WTC11 (cell line): ENCODE results near the gene PNMA8B. TPM values are rescaled to one million over a fixed set of nuclear protein-coding genes. Genes with fewer than 3 reads are reported as not detected.

Experiments used
- ATAC-seq: fragments of 200-7000 bp; cut with Tn5 transposase; 2 replicates; pipeline ENCODE4 v1.10.0; 2021; ENCODE audit warnings: mild to moderate bottlenecking, moderate library complexity
- CTCF ChIA-PET: fragments of 300-600 bp; sonication (Branson Sonifier 250); formaldehyde crosslinking; loops from one replicate; lab custom pipeline; 2021; ENCODE audit warnings: antibody characterized with exemption; lab: Charles Lee
- POLR2A ChIA-PET: fragments of 350-600 bp; sonication (Branson Sonifier 250); formaldehyde crosslinking; loops from one replicate; lab custom pipeline; 2021; ENCODE audit warnings: antibody characterized with exemption; lab: Charles Lee
- DNase-seq: peaks from one replicate; pipeline ENCODE4 v3.0.0; 2021; ENCODE audit warnings: low spot score
- H3K27ac Mint-ChIP-seq: 2 replicates; pipeline ENCODE4 v1.8.0; 2021; ENCODE audit warnings: mixed read lengths
- H3K27me3 Mint-ChIP-seq: 2 replicates; pipeline ENCODE4 v1.8.0; 2021; ENCODE audit warnings: low read depth, mild to moderate bottlenecking, moderate library complexity, mixed read lengths
- H3K36me3 Mint-ChIP-seq: 2 replicates; pipeline ENCODE4 v1.8.0; 2021; ENCODE audit warnings: mixed read lengths
- H3K4me1 Mint-ChIP-seq: 2 replicates; pipeline ENCODE4 v1.8.0; 2022; ENCODE audit warnings: mixed read lengths
- H3K4me3 Mint-ChIP-seq: 2 replicates; pipeline ENCODE4 v1.8.0; 2021; ENCODE audit warnings: mild to moderate bottlenecking, moderate library complexity, mixed read lengths
- H3K9me3 Mint-ChIP-seq: 2 replicates; pipeline ENCODE4 v1.8.0; 2021; ENCODE audit warnings: mixed read lengths
- ATF1 ChIP-seq: sonication (generic); formaldehyde crosslinking; IDR thresholded peaks from 2 replicates; pipeline ENCODE4 v1.8.1; 2023; ENCODE audit warnings: mild to moderate bottlenecking, moderate library complexity, missing genetic modification reagents
- CTCF ChIP-seq: fragments of 200-600 bp; IDR thresholded peaks from 2 replicates; pipeline ENCODE4 v1.8.0; 2022; ENCODE audit warnings: antibody characterized with exemption
- ESRRA ChIP-seq: sonication (generic); formaldehyde crosslinking; IDR thresholded peaks from 2 replicates; pipeline ENCODE4 v1.8.1; 2022; ENCODE audit warnings: mild to moderate bottlenecking, missing genetic modification reagents, borderline replicate concordance
- GABPB1 ChIP-seq: sonication (generic); formaldehyde crosslinking; IDR thresholded peaks from 2 replicates; pipeline ENCODE4 v1.8.1; 2023; ENCODE audit warnings: mild to moderate bottlenecking, missing genetic modification reagents
- GTF2I ChIP-seq: fragments of 250-450 bp; sonication (Bioruptor Pico); conservative IDR thresholded peaks from 2 replicates; pipeline ENCODE4 v1.4.0; 2021; ENCODE audit warnings: mild to moderate bottlenecking
- NR2C2 ChIP-seq: sonication (generic); formaldehyde crosslinking; IDR thresholded peaks from 2 replicates; pipeline ENCODE4 v1.8.0; 2022; ENCODE audit warnings: mild to moderate bottlenecking, missing genetic modification reagents
- PRDM15 ChIP-seq: sonication (generic); formaldehyde crosslinking; IDR thresholded peaks from 2 replicates; pipeline ENCODE4 v1.8.0; 2022; ENCODE audit warnings: missing genetic modification reagents
- SMAD4 ChIP-seq: sonication (generic); formaldehyde crosslinking; IDR thresholded peaks from 2 replicates; pipeline ENCODE4 v1.8.0; 2022; ENCODE audit warnings: mild to moderate bottlenecking, missing genetic modification reagents
- TCF7 ChIP-seq: sonication (generic); formaldehyde crosslinking; IDR thresholded peaks from 2 replicates; pipeline ENCODE4 v1.8.0; 2022; ENCODE audit warnings: mild to moderate bottlenecking, low read depth, missing genetic modification reagents, moderate library complexity
- TEAD1 ChIP-seq: sonication (generic); formaldehyde crosslinking; IDR thresholded peaks from 2 replicates; pipeline ENCODE4 v1.8.0; 2022; ENCODE audit warnings: mild to moderate bottlenecking, missing genetic modification reagents
- USF2 ChIP-seq: sonication (generic); formaldehyde crosslinking; IDR thresholded peaks from 2 replicates; pipeline ENCODE4 v1.8.1; 2023; ENCODE audit warnings: mild to moderate bottlenecking, missing genetic modification reagents, moderate library complexity
- ZNF281 ChIP-seq: sonication (generic); formaldehyde crosslinking; IDR thresholded peaks from 2 replicates; pipeline ENCODE4 v1.8.0; 2023; ENCODE audit warnings: mild to moderate bottlenecking, missing genetic modification reagents
- total RNA-seq: library from RNA; stranded (reverse); gene quantifications from 3 replicates; pipeline ENCODE4 v1.2.3, GENCODE V29; 2021

PNMA8B gene
- total RNA-seq, 1 experiment from 2014 or later: 2.8 TPM

- TF ChIP-seq TCF7 (CRISPR knock-in tag) (no peak), GABPB1 (CRISPR knock-in tag) (no peak), ZNF281 (CRISPR knock-in tag) (no peak), PRDM15 (CRISPR knock-in tag) (peak; percentile 98), SMAD4 (CRISPR knock-in tag) (no peak), NR2C2 (no peak), ATF1 (CRISPR knock-in tag) (no peak), USF2 (CRISPR knock-in tag) (no peak), ESRRA (CRISPR knock-in tag) (no peak), GTF2I (peak; percentile 70; the same call in 1 of the 2 replicates), CTCF (peak; percentile 96), TEAD1 (no peak)
- CTCF ChIA-PET: interaction anchor here (0.7 to 4.5 kb wide), 36 partner anchors 9 to 300 kb away, joined by 3 to 125 read pairs (median 4); partner anchors contain the start of genes CALM3, CCDC8, DACT3 and PNMA8B
- Mint-ChIP-seq H3K27ac (peak overlapping the region; percentile 55; the same call in 1 of the 2 replicates), H3K27me3 (peaks cover 3% of the 10 kb centered on the region; the same call in 1 of the 2 replicates), H3K4me3 (peak overlapping the region; percentile 40), H3K36me3 (no peaks in the 10 kb centered on the region), H3K4me1 (peaks cover 26% of the 10 kb centered on the region), H3K9me3 (no peaks in the 10 kb centered on the region)
- POLR2A ChIA-PET: no interaction called here
- ATAC-seq (peak; percentile 48), DNase-seq (peak; percentile 81)
Observed at GRCh38 chr19:46529622-46530451, 34.2 kb upstream of the PNMA8B start.
